PC-3 (cell line): Measurements from ENCODE around the gene ACOT11.

ENCODE experiments used
- CTCF ChIP-seq: fragments of 300-600 bp; sonication (generic); conservative IDR thresholded peaks from 2 replicates; pipeline ENCODE4 v1.5.1; 2017; ENCODE audit warnings: antibody characterized with exemption, low read depth, mild to moderate bottlenecking, low read length
- EZH2 ChIP-seq: fragments of 300-600 bp; sonication (generic); IDR thresholded peaks from one replicate; pipeline ENCODE4 v1.6.1; 2017; ENCODE audit warnings: antibody characterized with exemption, mild to moderate bottlenecking, low read length; ENCODE audit not compliant: unreplicated experiment
- EZH2phosphoT487 ChIP-seq: fragments of 300-600 bp; sonication (generic); IDR thresholded peaks from 2 replicates; pipeline ENCODE4 v1.6.1; 2018; ENCODE audit warnings: mild to moderate bottlenecking, antibody characterized with exemption, low read length, borderline replicate concordance

- TF ChIP-seq CTCF = no peak
- TF ChIP-seq EZH2 = no peak
- no peak for TF ChIP-seq EZH2phosphoT487
Measured at GRCh38 chr1:54597455-54598030, 49.5 kb downstream of the ACOT11 start.
